Neural progenitor cell (in vitro differentiated cells): ENCODE measurements around the gene SPATA21. TPM values are rescaled to one million over a fixed set of nuclear protein-coding genes. Genes with fewer than 3 reads are reported as not detected.
A peak's percentile ranks its signal among the peaks of the same experiment; 100 is the strongest.
"Not testable (repeated sequence)": the region's sequence is repeated elsewhere in the genome, so short reads cannot be mapped to it uniquely, and the experiment has no call there.

ENCODE experiments used
- DNase-seq: peaks from one replicate; pipeline ENCODE4 v3.0.0-alpha.2; 2016; ENCODE audit warnings: low spot score
- H2AFZ ChIP-seq: fragments of 200-600 bp; sonication (generic); replicated peaks from 2 replicates; pipeline ENCODE4 v1.6.1; 2016; ENCODE audit warnings: antibody characterized with exemption
- H3F3A ChIP-seq: fragments of 200-600 bp; sonication (generic); 2 replicates; pipeline ENCODE4 v1.6.1; 2016; ENCODE audit warnings: antibody characterized with exemption, low read depth
- H3K27ac ChIP-seq: fragments of 200-600 bp; sonication (generic); 2 replicates; pipeline ENCODE4 v1.5.1; 2016; ENCODE audit warnings: mild to moderate bottlenecking
- H3K27me3 ChIP-seq: fragments of 200-600 bp; sonication (generic); 2 replicates; pipeline ENCODE4 v1.6.1; 2016; ENCODE audit warnings: mild to moderate bottlenecking, moderate library complexity
- H3K36me3 ChIP-seq: fragments of 200-600 bp; sonication (generic); 2 replicates; pipeline ENCODE4 v1.5.1; 2016
- H3K4me1 ChIP-seq: fragments of 200-600 bp; sonication (generic); 2 replicates; pipeline ENCODE4 v1.6.1; 2016; ENCODE audit warnings: mixed run types
- H3K4me2 ChIP-seq: fragments of 200-600 bp; sonication (generic); 2 replicates; pipeline ENCODE4 v1.6.1; 2016
- H3K4me3 ChIP-seq: fragments of 200-600 bp; sonication (generic); 2 replicates; pipeline ENCODE4 v1.5.1; 2016
- H3K79me2 ChIP-seq: fragments of 200-600 bp; sonication (generic); 2 replicates; pipeline ENCODE4 v1.6.1; 2016; ENCODE audit warnings: low read depth
- H3K9ac ChIP-seq: fragments of 200-600 bp; sonication (generic); 2 replicates; pipeline ENCODE4 v1.6.1; 2016
- H3K9me3 ChIP-seq: fragments of 200-600 bp; sonication (generic); 2 replicates; pipeline ENCODE4 v1.5.1; 2016; ENCODE audit warnings: low read depth
- H4K20me1 ChIP-seq: fragments of 200-600 bp; sonication (generic); 2 replicates; pipeline ENCODE4 v1.6.1; 2016; ENCODE audit warnings: low read depth
- H3K27ac Mint-ChIP-seq: 3 replicates; pipeline ENCODE4 v1.8.0; 2021; ENCODE audit warnings: mixed read lengths
- H3K27me3 Mint-ChIP-seq: 2 replicates; pipeline ENCODE4 v1.8.0; 2022; ENCODE audit warnings: low read depth, mild to moderate bottlenecking, inconsistent platforms, moderate library complexity, mixed read lengths; ENCODE audit not compliant: insufficient read depth
- H3K36me3 Mint-ChIP-seq: 3 replicates; pipeline ENCODE4 v1.8.0; 2021; ENCODE audit warnings: mixed read lengths
- H3K4me1 Mint-ChIP-seq: 3 replicates; pipeline ENCODE4 v1.8.0; 2021; ENCODE audit warnings: mixed read lengths
- H3K4me3 Mint-ChIP-seq: 3 replicates; pipeline ENCODE4 v1.8.0; 2021; ENCODE audit warnings: mild to moderate bottlenecking, moderate library complexity, mixed read lengths
- H3K9me3 Mint-ChIP-seq: 3 replicates; pipeline ENCODE4 v1.8.0; 2020; ENCODE audit warnings: mixed read lengths
- EZH2 ChIP-seq: fragments of 200-600 bp; sonication (generic); IDR thresholded peaks from 2 replicates; pipeline ENCODE4 v1.6.1; 2017; ENCODE audit warnings: antibody characterized with exemption, mild to moderate bottlenecking, moderate library complexity
- EZH2phosphoT487 ChIP-seq: fragments of 200-600 bp; sonication (generic); IDR thresholded peaks from 2 replicates; pipeline ENCODE4 v1.6.1; 2017; ENCODE audit warnings: antibody characterized with exemption
- total RNA-seq: library from RNA; depleted of rRNA; stranded (reverse); fragments of >200 nt; gene quantifications from 2 replicates; pipeline ENCODE4 v1.2.3, GENCODE V29; 2015; ENCODE audit warnings: low replicate concordance
- TF ChIP-seq, protein P1 (sequence below): fragments of 200-600 bp; sonication (generic); IDR thresholded peaks from 2 replicates; pipeline ENCODE4 v1.5.1; 2017; ENCODE audit warnings: antibody characterized with exemption, mild to moderate bottlenecking

SPATA21 gene
- total RNA-seq, 1 donor from 2014 or later: not detected

DNA sequence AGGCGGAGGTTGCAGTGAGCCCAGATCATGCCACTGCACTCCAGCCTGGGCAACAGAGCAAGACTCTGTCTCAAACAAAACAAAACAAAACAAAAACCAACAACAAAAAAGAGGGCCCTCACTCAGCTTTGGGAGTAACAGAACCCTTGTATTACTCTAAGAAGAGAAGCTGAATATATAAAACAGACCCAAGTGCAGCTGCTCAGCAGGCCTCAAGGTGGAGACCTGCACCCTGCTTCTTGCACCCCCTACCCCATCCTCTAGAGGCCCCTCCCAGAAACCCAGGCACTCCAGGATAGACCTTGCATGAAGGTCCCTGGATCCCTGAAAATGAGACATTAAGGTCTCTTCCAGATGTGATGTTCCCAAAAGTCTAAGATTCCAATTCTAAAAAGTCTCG is 37.7 kb upstream of the SPATA21 start:
- not testable (repeated sequence) for H2AFZ ChIP-seq, H3K4me3 ChIP-seq, H3K27ac Mint-ChIP-seq, H3K79me2 ChIP-seq, H3K27me3 Mint-ChIP-seq, H3K4me1 Mint-ChIP-seq, H3K4me3 Mint-ChIP-seq, H3K4me2 ChIP-seq, H3K36me3 ChIP-seq, H3K4me1 ChIP-seq, H3K27me3 ChIP-seq, H3F3A ChIP-seq, H3K9ac ChIP-seq, H3K9me3 ChIP-seq, H4K20me1 ChIP-seq, H3K9me3 Mint-ChIP-seq, H3K27ac ChIP-seq
- DNase-seq: peak; percentile 26
- TF ChIP-seq, protein P1, sequence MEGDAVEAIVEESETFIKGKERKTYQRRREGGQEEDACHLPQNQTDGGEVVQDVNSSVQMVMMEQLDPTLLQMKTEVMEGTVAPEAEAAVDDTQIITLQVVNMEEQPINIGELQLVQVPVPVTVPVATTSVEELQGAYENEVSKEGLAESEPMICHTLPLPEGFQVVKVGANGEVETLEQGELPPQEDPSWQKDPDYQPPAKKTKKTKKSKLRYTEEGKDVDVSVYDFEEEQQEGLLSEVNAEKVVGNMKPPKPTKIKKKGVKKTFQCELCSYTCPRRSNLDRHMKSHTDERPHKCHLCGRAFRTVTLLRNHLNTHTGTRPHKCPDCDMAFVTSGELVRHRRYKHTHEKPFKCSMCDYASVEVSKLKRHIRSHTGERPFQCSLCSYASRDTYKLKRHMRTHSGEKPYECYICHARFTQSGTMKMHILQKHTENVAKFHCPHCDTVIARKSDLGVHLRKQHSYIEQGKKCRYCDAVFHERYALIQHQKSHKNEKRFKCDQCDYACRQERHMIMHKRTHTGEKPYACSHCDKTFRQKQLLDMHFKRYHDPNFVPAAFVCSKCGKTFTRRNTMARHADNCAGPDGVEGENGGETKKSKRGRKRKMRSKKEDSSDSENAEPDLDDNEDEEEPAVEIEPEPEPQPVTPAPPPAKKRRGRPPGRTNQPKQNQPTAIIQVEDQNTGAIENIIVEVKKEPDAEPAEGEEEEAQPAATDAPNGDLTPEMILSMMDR: peak; percentile 32
- H3K36me3 Mint-ChIP-seq: peaks cover 12% of the 10 kb centered on the region

DNA sequence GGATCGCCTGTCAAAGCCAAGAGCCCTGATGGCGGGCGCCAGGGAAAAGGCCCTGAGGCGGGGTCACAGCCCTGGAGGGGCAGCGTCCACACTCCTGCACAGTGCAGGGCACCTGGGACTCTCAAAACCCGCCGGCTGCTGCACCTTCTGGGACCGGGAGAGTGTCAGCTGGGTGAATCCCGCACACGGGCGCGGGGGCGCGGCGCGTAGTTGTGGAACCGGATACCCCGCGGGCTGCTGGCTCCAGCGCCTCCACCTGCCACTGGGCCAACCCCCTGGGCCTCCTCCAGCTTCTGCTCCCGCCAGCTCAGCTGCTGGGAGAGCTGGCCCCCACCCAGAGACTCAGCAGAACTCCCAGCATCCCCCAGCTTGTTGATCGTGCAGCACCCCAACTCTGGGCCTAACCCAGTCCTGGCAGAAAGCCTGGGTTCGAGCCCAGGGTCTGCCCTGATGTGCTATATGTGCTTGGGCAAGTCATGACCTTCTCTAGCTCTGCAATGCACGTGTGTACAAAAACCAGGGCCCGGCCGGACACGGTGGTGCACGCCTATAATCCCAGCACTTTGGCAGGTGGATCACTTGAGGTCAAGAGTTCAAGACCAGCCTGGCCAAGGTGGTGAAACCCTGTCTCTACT is 37.1 kb upstream of the SPATA21 start:
- Mint-ChIP-seq H3K4me1 (no peaks in the 10 kb centered on the region), H3K4me3 (no peak overlapping the region), H3K27me3 (no peaks in the 10 kb centered on the region), H3K9me3 (no peaks in the 10 kb centered on the region), H3K27ac (no peak overlapping the region), H3K36me3 (peaks cover 12% of the 10 kb centered on the region)
- Histone ChIP-seq H3K27me3 (no peaks in the 10 kb centered on the region), H3K9me3 (no peaks in the 10 kb centered on the region), H3K27ac (no peak overlapping the region), H3K4me2 (no peak overlapping the region), H4K20me1 (no peaks in the 10 kb centered on the region), H3K4me1 (no peaks in the 10 kb centered on the region), H3F3A (no peaks in the 10 kb centered on the region), H2AFZ (no peak overlapping the region), H3K4me3 (no peak overlapping the region), H3K9ac (no peak overlapping the region), H3K36me3 (peaks cover 4% of the 10 kb centered on the region), H3K79me2 (no peaks in the 10 kb centered on the region)
- TF ChIP-seq EZH2phosphoT487 (no peak), EZH2 (no peak)
- TF ChIP-seq, protein P1: no peak
- no peak for DNase-seq

DNA sequence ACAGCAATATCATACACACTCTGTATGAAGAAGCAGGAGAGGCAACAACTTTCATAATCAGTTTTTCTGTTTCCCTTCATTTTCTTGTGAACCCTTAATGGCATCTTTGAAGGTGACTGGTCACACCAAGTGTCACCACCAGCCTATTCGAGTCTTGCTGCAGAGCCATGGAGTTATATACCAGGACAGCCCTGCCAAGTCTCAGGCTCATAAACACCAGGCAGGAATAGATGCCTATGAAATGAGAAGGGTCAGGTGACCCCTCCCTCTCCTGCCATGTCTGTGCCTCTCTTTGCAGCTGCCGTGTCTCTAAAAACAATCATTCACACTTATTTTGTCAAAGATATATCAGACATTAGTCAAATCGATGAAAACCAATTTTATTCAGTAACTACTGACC is 31.3 kb upstream of the SPATA21 start:
- Histone ChIP-seq H3K79me2 (no peaks in the 10 kb centered on the region), H3K27me3 (no peaks in the 10 kb centered on the region), H3K4me1 (no peaks in the 10 kb centered on the region), H3K4me2 (no peak overlapping the region), H2AFZ (no peak overlapping the region), H4K20me1 (no peaks in the 10 kb centered on the region), H3K9ac (no peak overlapping the region), H3K4me3 (no peak overlapping the region), H3K27ac (no peak overlapping the region), H3F3A (no peaks in the 10 kb centered on the region), H3K36me3 (peaks cover 2% of the 10 kb centered on the region), H3K9me3 (no peaks in the 10 kb centered on the region)
- H3K4me1 Mint-ChIP-seq: no peaks in the 10 kb centered on the region
- H3K27ac Mint-ChIP-seq: no peak overlapping the region
- H3K27me3 Mint-ChIP-seq: no peaks in the 10 kb centered on the region
- TF ChIP-seq EZH2phosphoT487: no peak
- TF ChIP-seq, protein P1: no peak
- no peak for TF ChIP-seq EZH2
- H3K36me3 Mint-ChIP-seq: peaks cover 17% of the 10 kb centered on the region
- no peaks in the 10 kb centered on the region for H3K9me3 Mint-ChIP-seq
- no peak overlapping the region for H3K4me3 Mint-ChIP-seq
- DNase-seq: no peak
